ENCODE data around the gene PTP4A1. TPM values are rescaled to one million over a fixed set of nuclear protein-coding genes. Genes with fewer than 3 reads are reported as not detected.

Gene PTP4A1
- total RNA-seq, 1 donor, result 82.1 TPM

Other genes with a start within 250 kb of the PTP4A1 start
- 189 TPM for gene PHF3, start 63.3 kb downstream of the PTP4A1 start, total RNA-seq